Upper lobe of left lung (tissue), 4 donors: ENCODE results near the gene TRIM17.

ENCODE experiments used
- POLR2A ChIP-seq, 4 donors: fragments of 450-650 bp; IDR thresholded peaks; one replicate each; pipeline ENCODE4 v1.5.1; 2016 to 2017; ENCODE audit warnings: antibody characterized with exemption in 4 of 4, mild to moderate bottlenecking in 2 of 4
- TF ChIP-seq, protein P1 (sequence below), 6 experiments: fragments of 450-650 bp in 4 of 6; fragments of 200-600 bp in 2 of 6; sonication (generic) in 2 of 6; IDR thresholded peaks; one replicate each; pipeline ENCODE4 v1.5.1; 2016 to 2019; ENCODE audit warnings: antibody characterized with exemption in 6 of 6

GRCh38 chr1:228413241-228414010 is 3.2 kb downstream of the TRIM17 start:
- TF ChIP-seq, protein P1, sequence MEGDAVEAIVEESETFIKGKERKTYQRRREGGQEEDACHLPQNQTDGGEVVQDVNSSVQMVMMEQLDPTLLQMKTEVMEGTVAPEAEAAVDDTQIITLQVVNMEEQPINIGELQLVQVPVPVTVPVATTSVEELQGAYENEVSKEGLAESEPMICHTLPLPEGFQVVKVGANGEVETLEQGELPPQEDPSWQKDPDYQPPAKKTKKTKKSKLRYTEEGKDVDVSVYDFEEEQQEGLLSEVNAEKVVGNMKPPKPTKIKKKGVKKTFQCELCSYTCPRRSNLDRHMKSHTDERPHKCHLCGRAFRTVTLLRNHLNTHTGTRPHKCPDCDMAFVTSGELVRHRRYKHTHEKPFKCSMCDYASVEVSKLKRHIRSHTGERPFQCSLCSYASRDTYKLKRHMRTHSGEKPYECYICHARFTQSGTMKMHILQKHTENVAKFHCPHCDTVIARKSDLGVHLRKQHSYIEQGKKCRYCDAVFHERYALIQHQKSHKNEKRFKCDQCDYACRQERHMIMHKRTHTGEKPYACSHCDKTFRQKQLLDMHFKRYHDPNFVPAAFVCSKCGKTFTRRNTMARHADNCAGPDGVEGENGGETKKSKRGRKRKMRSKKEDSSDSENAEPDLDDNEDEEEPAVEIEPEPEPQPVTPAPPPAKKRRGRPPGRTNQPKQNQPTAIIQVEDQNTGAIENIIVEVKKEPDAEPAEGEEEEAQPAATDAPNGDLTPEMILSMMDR (IDR thresholded peaks at IDR 0.05), result no peak
- no peak for TF ChIP-seq POLR2A (IDR thresholded peaks at IDR 0.05)
